Lung (tissue), 12 donors: ENCODE results near the gene CDRT4. TPM values are rescaled to one million over a fixed set of nuclear protein-coding genes. Genes with fewer than 3 reads are reported as not detected.
A peak's percentile ranks its signal among the peaks of the same experiment; 100 is the strongest.

Source experiments
- ATAC-seq: fragments of 200-7000 bp; cut with Tn5 transposase; one replicate; pipeline ENCODE4 v1.9.1; 2020; ENCODE audit warnings: moderate number of reproducible peaks; ENCODE audit not compliant: insufficient read depth, low FRiP score
- DNase-seq, 3 donors: peaks; one replicate each; pipeline ENCODE4 v3.0.0-alpha.2; 2013 to 2017
- H3K27ac ChIP-seq, 2 donors: one replicate each; pipeline ENCODE4 v1.5.1; 2013; ENCODE audit warnings: mild to moderate bottlenecking in 2 of 2, moderate library complexity in 2 of 2, control low read depth in 1 of 2, inconsistent platforms in 1 of 2, low read depth in 1 of 2, low read length in 1 of 2
- H3K27me3 ChIP-seq, 3 donors: one replicate each; pipeline ENCODE4 v1.5.1; 2013; ENCODE audit warnings: low read length in 2 of 3; ENCODE audit not compliant: control insufficient read depth in 3 of 3, insufficient read depth in 3 of 3
- H3K36me3 ChIP-seq, 4 donors: one replicate each; pipeline ENCODE4 v1.5.1; 2013; ENCODE audit warnings: low read length in 4 of 4, mild to moderate bottlenecking in 1 of 4, moderate library complexity in 1 of 4; ENCODE audit not compliant: control insufficient read depth in 4 of 4, insufficient read depth in 4 of 4
- H3K4me1 ChIP-seq, 5 donors: one replicate each; pipeline ENCODE4 v1.5.1; 2013; ENCODE audit warnings: low read length in 5 of 5, mild to moderate bottlenecking in 2 of 5, moderate library complexity in 1 of 5; ENCODE audit not compliant: control insufficient read depth in 5 of 5, insufficient read depth in 5 of 5
- H3K4me3 ChIP-seq: one replicate; pipeline ENCODE4 v1.5.1; 2013; ENCODE audit warnings: mild to moderate bottlenecking, control low read depth, moderate library complexity
- H3K9ac ChIP-seq, 2 donors: one replicate each; pipeline ENCODE4 v1.5.1; 2013; ENCODE audit warnings: low read length in 2 of 2, control low read depth in 1 of 2; ENCODE audit not compliant: insufficient read depth in 1 of 2
- H3K9me3 ChIP-seq, 4 donors: one replicate each; pipeline ENCODE4 v1.5.1; 2013; ENCODE audit warnings: low read length in 3 of 4, mild to moderate bottlenecking in 1 of 4, moderate library complexity in 1 of 4; ENCODE audit not compliant: control insufficient read depth in 4 of 4, insufficient read depth in 3 of 4
- WGBS, 2 donors: extraction: QIAGEN DNeasy Blood & Tissue Kit; methylation state at CpG; one replicate each; pipeline ENCODE4 v1.1.7; 2013; 5-methylcytosine and 5-hydroxymethylcytosine counted together
- polyA plus RNA-seq, 2 donors: library from polyadenylated mRNA; stranded (reverse); fragments of 200-250 nt; gene quantifications; one replicate each; pipeline ENCODE4 v1.2.1, GENCODE V29; 2013
- total RNA-seq, 2 donors: library from RNA; depleted of rRNA in 1 of 2; stranded (reverse); fragments of >200 nt in 1 of 2; gene quantifications; one replicate each; pipeline ENCODE4 v1.2.1, GENCODE V29; 2014 to 2021
- TF ChIP-seq, protein P1 (sequence below): IDR thresholded peaks from 2 replicates; pipeline ENCODE4 v1.5.1; 2012; ENCODE audit warnings: mild to moderate bottlenecking; ENCODE audit errors: control extremely low read depth, extremely low read depth
- donor health status: control.
- donor health status: control.
- donor health status: Bipolar disorder and iron deficiency.
- donor health status: healthy.
- donor health status: DM: yes; HTN: yes; CAD: no.

CDRT4 gene
- total and polyA plus RNA-seq, 4 donors: 0.48 to 8.7 (median 8.6) TPM

DNA sequence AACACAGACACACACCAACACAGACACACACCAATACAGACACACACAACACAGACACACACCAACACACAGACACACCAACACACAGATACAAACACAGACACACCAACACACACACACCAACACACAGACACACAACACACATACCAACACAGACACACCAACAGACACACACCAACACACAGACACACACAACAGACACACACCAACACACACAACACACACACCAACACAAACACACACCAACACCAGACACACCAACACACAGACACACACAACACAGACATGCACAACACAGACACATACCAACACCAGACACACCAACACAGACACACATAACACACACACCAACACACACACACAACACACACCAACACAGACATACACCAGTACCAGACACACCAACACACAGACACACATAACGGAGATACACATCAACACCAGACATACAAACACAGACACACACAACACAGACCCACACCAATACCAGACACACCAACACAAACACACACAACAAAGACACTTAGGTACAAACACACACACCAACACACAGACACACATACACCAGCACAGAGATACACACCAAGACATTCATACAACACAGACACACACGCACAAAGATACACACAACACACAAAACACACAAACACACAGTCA, 2.2 kb downstream of the CDRT4 start:
- H3K27ac ChIP-seq: peak overlapping the region in 1 of 2 donors; percentile 4
- TF ChIP-seq, protein P1, sequence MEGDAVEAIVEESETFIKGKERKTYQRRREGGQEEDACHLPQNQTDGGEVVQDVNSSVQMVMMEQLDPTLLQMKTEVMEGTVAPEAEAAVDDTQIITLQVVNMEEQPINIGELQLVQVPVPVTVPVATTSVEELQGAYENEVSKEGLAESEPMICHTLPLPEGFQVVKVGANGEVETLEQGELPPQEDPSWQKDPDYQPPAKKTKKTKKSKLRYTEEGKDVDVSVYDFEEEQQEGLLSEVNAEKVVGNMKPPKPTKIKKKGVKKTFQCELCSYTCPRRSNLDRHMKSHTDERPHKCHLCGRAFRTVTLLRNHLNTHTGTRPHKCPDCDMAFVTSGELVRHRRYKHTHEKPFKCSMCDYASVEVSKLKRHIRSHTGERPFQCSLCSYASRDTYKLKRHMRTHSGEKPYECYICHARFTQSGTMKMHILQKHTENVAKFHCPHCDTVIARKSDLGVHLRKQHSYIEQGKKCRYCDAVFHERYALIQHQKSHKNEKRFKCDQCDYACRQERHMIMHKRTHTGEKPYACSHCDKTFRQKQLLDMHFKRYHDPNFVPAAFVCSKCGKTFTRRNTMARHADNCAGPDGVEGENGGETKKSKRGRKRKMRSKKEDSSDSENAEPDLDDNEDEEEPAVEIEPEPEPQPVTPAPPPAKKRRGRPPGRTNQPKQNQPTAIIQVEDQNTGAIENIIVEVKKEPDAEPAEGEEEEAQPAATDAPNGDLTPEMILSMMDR: no peak
- H3K9ac ChIP-seq: no peak overlapping the region
- no peaks in the 10 kb centered on the region for H3K27me3 ChIP-seq
- no peaks in the 10 kb centered on the region for H3K36me3 ChIP-seq
- DNase-seq: no peak
- WGBS, 2 donors: 96 to 98% methylated on average over 2 of the region's 2 CpGs
- ATAC-seq: no peak
- H3K9me3 ChIP-seq: peaks cover 0 to 2% (median 0%) of the 10 kb centered on the region in 4 donors
- H3K4me1 ChIP-seq: peaks cover 4 to 25% (median 24%) of the 10 kb centered on the region in 5 donors
- H3K4me3 ChIP-seq: no peak overlapping the region

DNA sequence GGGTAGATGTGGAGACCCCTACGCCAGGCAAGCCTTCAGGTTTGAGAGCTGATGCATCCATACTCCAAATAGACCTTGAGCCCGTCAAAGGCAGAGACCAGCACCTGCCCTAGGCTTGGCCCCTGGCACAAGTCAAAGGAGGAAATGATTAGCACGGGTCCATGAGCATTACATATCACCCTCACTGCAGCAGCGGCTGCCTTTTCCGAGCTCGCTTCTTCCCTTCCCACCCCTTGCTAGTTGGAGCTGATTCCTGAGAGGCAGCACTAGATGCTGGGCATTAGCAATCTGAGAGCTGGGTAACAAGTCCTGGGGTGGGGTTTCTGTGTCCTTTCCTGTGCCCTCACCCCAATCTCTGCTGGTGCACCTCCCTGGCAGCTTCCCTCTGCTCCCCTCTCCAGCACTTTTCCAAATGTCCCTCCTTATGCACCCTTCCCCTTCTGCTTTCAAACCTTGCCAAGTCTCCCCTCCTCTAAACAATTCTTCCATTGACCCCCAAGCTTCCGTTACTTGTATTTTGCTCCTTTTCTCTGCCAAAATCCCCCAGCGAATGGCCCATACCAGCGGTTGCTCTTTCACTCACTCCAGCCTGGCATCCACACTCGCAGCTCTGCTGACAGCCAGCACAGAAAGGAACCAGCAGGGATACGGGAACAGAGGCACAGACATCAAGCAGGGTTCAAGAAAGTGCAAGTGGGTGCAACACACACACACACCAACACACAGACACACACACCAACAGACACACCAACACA, 3.0 kb downstream of the CDRT4 start:
- no peak overlapping the region for H3K4me3 ChIP-seq
- H3K4me1 ChIP-seq: peaks cover 4 to 25% (median 24%) of the 10 kb centered on the region in 5 donors
- 65 to 78% methylated on average over 11 of the region's 11 CpGs for WGBS, 2 donors
- H3K9me3 ChIP-seq: peaks cover 0 to 2% (median 0%) of the 10 kb centered on the region in 4 donors
- H3K36me3 ChIP-seq: no peaks in the 10 kb centered on the region
- peak overlapping the region in 1 of 2 donors; percentile 53 for H3K27ac ChIP-seq
- TF ChIP-seq, protein P1: no peak
- no peak overlapping the region for H3K9ac ChIP-seq
- DNase-seq (peak; percentile 75 to 79 (median 76)), ATAC-seq (no peak)
- no peaks in the 10 kb centered on the region for H3K27me3 ChIP-seq

DNA sequence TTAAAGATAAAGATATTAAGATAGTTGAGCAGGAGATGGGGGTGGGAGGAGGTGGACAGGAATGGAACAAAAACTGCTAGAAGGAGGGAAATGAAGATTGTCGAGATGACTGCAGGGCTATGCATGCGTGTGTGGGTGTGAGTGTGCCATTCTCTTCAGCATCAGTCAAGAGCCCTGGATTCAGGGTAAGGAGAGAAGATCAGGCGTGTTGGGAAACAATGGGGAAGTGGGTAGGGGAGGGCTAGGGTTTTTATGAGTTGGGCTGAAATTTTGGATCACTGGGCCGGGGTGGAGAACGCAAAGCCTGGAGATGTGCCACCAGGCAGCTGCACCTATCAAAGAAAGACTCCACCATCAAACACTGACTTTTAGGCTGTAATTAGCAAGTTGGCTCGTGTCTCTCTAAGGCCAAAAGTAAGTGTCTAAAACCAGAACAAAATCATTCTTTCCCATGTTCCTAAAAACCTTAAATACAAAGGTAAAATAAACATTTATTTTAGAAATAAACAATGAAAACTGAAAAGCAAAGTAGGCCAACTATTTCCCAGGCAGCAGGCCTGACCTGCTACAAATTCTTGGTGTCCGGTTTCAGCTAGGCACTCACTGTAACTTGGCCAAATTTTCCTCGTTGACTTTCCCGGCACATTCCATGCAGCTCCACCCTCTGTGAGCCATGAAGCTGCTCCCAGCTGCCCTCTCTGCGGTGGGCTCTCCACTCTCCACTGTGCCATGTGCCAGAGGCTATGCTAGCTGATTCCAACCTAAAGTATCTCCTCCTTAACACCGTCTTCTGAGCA, 4.2 kb downstream of the CDRT4 start:
- Histone ChIP-seq H3K9ac (peak overlapping the region in 1 of 2 donors; percentile 17), H3K4me1 (peaks cover 4 to 27% (median 24%) of the 10 kb centered on the region in 5 donors), H3K9me3 (peaks cover 0 to 2% (median 0%) of the 10 kb centered on the region in 4 donors), H3K4me3 (no peak overlapping the region), H3K27ac (peak overlapping the region; percentile 10 to 53), H3K27me3 (no peaks in the 10 kb centered on the region), H3K36me3 (no peaks in the 10 kb centered on the region)
- DNase-seq (peak; percentile 90 to 92 (median 92)), ATAC-seq (peak; percentile 45)
- 42 to 65% methylated on average over 11 of the region's 11 CpGs for WGBS, 2 donors
- TF ChIP-seq, protein P1: no peak
